ENCODE measurements around the gene DLG2.

The DLG2 gene

GRCh38 chr11:84524422-84525051 is 1102.6 kb downstream of the DLG2 start:
- no peak for DNase-seq

GRCh38 chr11:84522331-84522730 is 1104.8 kb downstream of the DLG2 start:
- no peak for DNase-seq

GRCh38 chr11:84518631-84519183 is 1108.4 kb downstream of the DLG2 start:
- no peak for DNase-seq

GRCh38 chr11:84514436-84514835 is 1112.7 kb downstream of the DLG2 start:
- no peak for DNase-seq

GRCh38 chr11:84503503-84503902 is 1123.6 kb downstream of the DLG2 start:
- no peak for DNase-seq

GRCh38 chr11:84501750-84502149 is 1125.4 kb downstream of the DLG2 start:
- no peak for DNase-seq

GRCh38 chr11:84497981-84498411 is 1129.1 kb downstream of the DLG2 start:
- DNase-seq, result no peak

GRCh38 chr11:84497181-84497580 is 1130.0 kb downstream of the DLG2 start:
- DNase-seq, result no peak

- DNase-seq, result no peak
These were observed 1131.0 kb downstream of the DLG2 start for GRCh38 chr11:84496122-84496521.

GRCh38 chr11:84480131-84480530 is 1147.0 kb downstream of the DLG2 start:
- DNase-seq, result no peak

GRCh38 chr11:84476581-84476980 is 1150.6 kb downstream of the DLG2 start:
- DNase-seq, result no peak

- DNase-seq, result no peak
These were observed 1155.6 kb downstream of the DLG2 start for GRCh38 chr11:84471501-84471900.

- DNase-seq, result no peak
These were observed 1158.9 kb downstream of the DLG2 start for GRCh38 chr11:84468235-84468634.

- no peak for DNase-seq
These were observed 1162.1 kb downstream of the DLG2 start for GRCh38 chr11:84465040-84465439.

- DNase-seq, result no peak
These were observed 1171.5 kb downstream of the DLG2 start for GRCh38 chr11:84455691-84456090.

- DNase-seq, result no peak
These were observed 1174.9 kb downstream of the DLG2 start for GRCh38 chr11:84452211-84452610.

- DNase-seq, result no peak
These were observed 1188.6 kb downstream of the DLG2 start for GRCh38 chr11:84438565-84438964.

- DNase-seq, result no peak
These were observed 1189.8 kb downstream of the DLG2 start for GRCh38 chr11:84437071-84437980.

- DNase-seq, result no peak
These were observed 1196.5 kb downstream of the DLG2 start for GRCh38 chr11:84430661-84431060.

- no peak for DNase-seq
These were observed 1201.5 kb downstream of the DLG2 start for GRCh38 chr11:84425673-84426072.

- DNase-seq, result no peak
These were observed 1206.9 kb downstream of the DLG2 start for GRCh38 chr11:84420271-84420670.

GRCh38 chr11:84419616-84420015 is 1207.5 kb downstream of the DLG2 start:
- no peak for DNase-seq

GRCh38 chr11:84414920-84415319 is 1212.2 kb downstream of the DLG2 start:
- no peak for DNase-seq

GRCh38 chr11:84413549-84413948 is 1213.6 kb downstream of the DLG2 start:
- DNase-seq, result no peak

All from CD4-positive, alpha-beta T cell treated with Interleukin-21 for 1 hour (primary cell).